AML-193 (cell line): ENCODE results near the gene TTC28.
A peak's percentile ranks its signal among the peaks of the same experiment; 100 is the strongest.

Source experiments
- DNase-seq, 2 experiments: peaks; one replicate each; lab custom pipeline; 2025; lab: John Stamatoyannopoulos, UW

TTC28 gene

DNA sequence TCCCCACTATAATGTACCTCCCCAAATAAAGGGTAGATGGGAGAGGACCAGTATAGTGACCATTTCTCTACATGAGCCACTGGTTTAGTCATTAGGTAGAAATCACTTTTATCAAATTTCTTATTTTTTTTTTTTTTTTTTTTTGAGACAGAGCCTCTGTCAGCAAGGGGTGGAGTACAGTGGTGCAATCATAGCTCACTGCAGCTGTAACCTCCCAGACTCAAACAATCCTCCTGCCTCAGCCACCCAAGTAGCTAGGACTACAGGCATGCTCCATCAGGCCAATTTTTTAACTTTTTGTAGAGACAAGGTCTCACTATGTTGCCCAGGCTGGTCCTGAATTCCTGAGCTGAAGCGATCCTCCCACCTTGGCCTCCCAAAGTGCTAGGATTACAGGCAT is 322.4 kb downstream of the TTC28 start:
- DNase-seq = no peak

DNA sequence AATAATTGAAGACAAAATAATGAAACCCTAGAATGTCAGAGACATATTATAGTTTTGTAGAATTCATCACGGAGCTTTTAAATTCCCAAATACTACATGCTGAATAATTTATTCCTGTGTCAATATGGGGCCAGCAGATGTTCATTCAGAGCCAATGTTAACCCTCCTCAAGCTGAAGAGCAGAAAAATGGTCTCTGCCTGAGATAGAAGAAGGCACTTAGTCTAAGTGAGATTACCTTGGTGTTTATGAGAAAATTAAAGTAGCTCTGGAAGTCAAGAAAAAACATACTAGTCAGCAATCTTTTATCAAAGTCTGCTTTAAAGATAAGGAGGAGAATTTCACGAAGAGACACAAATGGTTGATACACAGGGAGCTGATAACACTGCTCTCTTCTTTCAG is 328.2 kb downstream of the TTC28 start:
- DNase-seq = no peak

DNA sequence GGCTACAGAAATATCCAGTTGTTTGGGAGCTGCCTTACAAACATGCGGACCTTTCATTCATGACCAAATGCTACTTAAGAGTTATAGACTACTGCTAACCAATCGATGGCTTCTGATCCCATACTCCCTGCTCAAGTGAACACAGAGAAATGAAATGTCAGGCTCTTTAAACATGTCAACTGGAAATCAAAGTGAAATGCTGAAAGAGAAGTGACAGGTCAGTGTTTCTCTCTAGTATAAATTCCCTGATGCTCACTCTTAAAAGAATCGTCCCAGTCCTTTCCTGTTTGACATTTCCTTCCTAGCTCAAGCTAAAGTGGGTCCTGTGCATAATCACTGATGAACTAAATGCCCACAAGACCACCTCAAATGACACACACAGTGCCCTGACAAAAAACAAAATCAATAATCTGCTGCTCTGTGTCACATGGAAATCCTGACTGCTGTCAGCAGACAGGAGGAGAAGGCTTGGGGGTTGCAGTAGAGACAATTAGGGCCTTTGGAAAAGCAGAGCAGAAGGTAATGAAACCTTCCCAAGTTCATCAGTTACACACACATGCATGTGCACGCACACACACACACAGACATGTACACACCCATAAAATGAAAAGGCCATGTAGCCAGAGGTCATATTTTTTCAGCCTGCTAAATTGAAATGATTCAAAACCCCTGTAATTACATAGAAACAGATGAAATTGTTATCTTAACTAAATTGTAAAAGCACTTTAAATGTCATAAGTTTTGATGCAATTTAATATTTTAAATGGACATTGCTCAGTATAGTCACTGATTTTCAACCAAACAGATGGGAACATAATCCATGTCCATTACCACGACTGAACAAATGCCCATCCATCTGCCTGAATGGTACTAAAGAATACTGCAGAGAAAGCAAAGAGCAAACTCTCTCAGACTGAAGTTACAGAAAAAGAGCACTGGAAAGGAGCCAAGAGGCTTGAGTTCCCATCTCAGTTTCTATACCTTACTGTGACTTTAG is 330.7 kb downstream of the TTC28 start:
- no peak for DNase-seq

DNA sequence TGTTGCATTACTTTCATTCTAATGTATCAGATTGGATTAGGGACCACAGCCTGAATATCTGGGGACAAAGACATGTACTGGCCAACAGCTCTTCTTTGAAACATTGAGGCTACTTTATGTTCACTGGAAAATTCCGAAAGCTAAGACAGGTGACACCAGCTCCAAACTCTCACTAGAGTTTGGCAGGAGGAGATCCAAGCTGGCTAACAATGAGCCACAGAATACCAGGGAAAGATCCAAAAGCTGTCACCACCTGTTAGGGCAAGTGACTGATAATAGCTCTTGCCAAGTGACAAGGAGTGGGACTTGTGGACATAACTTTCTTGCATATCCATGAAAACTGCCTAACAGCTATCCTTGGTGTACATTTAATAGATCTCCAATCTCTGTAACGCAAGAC is 333.3 kb downstream of the TTC28 start:
- DNase-seq = no peak

DNA sequence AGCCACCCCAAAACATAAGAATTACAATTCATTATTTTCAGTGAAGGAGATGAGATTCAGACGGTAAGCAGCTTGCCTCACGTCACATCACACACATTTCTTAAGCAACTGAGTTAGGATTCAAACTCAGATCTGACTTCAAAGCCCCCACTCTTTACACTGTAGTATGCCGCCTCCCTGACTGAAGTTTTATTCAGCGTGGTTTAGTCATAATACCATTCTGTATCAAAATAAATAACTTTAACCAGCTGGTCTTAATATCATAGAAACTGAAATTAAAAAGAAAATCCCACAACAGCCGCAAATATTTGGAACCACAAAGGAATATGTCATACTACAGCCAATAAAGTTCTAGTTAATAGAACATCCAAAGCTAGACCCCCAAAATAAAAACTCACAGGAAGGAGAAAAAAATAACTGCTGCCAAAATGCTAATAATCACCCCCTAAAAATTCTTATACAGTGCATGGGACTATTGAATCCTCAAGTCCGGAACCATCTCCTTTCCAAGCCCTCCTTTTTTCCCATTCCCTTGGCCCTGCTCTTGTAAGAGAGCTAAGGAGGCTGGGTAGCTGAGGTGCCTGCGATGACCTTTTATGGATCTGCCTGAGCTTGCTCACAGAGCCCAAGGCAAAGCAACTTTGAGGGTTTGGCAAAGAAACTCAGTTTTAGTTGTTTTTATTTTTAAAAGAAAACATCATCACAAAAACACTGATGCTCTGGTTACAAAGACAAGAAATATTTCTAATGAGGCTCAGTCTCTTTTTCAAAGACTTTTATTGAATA is 334.5 kb downstream of the TTC28 start:
- DNase-seq = no peak

DNA sequence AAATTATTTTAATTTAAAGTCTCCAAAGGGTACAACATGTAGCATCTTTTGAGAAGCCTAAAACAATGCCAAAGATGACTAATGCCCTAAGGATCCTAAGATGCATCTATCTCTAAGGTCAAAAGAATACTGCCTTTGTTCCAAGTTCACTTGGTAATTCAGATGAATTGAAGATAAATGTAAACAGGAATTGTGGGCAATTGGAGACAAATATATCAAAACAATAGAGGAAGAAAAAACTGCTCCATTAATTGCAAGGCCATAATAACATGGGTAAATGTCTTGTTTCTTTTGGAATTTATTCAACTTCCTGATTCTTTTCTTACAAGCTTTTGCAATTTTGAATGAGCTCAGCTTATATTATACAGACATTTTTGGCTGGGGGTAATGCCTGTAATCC is 338.6 kb downstream of the TTC28 start:
- peak; percentile 15 to 16 for DNase-seq

DNA sequence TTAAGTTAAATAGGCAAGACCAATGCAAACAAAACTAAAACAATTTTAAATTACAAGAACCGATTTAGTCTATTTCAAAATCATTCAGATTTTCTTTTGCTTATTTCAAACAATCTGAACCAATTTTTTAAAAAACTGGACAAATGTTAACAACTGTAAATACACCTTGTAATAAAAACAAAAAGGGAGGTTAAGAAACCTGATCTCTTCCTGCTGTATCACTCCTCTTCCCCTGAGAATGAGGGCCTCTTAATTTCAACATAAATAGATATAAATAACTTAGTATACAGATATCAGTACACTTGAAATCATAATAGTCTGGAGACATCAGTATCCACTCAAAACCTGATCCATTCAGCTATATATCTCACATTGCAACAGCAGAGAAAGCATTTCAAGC is 346.6 kb downstream of the TTC28 start:
- DNase-seq = no peak

DNA sequence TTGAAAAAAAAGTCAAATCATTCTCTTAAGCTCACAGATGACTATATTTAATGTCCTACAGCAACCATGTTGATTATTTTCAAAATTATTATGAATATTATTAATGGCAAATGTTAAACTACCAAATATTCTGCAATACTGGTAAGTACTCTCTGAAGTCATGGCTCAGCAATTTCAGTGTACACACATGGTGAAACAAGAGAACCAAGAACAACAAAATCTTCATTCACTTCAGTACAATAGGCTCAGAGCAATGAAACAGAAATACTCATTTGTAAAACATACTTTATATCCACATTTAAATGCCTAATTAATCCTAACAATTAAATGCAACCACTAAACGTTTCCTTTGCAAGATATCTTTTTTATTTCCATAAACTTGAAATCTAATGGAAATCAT is 347.2 kb downstream of the TTC28 start:
- DNase-seq = no peak

DNA sequence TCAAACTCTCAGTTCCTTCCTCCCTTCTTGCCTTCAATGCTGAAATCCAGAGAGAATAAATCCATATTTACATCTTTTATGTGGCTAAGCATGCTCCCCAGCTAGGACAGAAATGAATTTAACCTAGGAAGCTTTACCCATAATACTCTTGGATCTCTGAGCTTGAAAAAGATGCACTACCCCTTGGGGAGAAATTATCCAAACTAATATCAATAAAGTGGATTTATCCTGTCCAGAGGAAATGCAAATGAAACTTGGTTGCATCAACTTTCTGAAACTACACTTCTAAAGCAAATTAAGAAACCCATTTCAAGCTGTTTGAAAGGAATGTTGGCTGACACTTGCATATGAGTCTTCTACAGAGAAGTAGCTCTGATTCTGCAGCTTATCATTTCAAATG is 347.9 kb downstream of the TTC28 start:
- no peak for DNase-seq

DNA sequence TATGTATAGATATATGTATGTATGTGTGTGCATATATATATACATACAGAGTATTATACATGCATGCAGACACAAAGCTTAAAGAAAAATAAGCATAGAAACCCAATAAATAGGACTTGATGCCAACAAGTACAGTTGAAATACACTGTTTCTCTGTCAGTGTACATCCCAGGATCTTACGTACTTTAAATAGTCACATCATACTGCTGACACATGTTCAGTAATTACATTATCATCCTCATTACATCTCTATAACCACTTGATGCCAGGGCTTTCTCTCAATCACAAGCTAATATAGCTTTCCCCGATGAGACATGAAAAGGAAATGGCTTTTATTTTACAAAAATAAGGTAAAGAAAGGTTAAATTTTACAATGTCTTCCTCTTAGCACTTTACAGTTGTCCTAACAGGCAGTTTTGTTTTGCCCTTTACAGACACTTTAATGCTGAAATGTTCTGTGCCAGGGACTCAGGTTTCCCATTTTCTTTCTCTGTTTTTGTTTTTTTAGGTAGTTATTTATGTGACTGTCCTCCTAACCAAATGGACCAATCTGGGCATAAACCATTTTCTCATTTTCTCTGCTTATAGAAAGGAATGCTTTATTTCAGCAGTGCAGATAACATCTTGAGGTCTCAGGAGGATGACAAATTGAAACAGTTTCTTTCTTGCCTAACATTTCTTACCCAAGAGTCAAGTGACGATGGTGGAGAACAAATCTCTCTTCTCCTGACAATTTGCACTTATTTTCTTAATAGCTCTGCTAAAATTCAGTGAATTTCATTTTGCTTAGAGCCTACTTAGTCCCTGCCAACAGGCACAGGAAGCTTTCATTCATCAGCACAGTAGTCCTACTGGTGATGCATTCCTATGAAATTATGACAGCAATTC is 350.2 kb downstream of the TTC28 start:
- DNase-seq = no peak

DNA sequence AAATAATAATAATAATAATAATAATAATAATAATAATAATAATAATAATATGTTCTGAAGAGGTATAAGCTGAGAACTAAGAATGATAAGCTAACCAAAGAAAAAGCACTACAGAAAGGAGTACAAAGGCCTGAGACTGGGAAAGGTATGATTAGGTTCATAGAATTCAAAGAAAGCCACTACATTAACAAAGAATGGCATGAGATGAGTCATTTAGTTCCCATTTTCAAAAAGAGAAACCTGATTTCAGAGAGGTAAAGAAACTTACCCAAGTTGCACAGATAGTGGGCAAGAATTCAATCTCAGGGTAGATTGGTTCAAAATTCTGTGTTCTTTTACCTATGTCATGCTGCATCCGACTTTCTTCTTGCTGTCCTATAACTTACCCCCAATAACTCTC is 350.9 kb downstream of the TTC28 start:
- no peak for DNase-seq

DNA sequence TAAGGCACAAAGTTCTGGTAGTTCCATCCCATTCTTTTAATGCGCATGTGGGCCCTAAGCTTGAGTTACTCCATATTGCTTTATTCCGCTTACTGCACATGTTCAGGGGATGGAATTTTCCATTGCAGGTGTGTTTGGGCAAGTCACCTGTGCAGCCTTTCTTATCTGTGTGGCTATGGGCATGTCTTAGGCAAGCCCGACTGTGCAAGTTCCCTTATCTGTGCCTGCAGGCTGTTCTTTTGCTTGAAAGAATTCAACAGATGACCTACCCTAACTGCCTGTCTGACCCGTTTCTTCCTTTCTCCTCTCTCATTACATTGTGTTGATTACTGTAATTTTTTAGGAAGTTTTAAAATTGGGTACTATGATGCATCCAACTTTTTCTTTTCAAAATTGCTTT is 363.6 kb downstream of the TTC28 start:
- DNase-seq = no peak

DNA sequence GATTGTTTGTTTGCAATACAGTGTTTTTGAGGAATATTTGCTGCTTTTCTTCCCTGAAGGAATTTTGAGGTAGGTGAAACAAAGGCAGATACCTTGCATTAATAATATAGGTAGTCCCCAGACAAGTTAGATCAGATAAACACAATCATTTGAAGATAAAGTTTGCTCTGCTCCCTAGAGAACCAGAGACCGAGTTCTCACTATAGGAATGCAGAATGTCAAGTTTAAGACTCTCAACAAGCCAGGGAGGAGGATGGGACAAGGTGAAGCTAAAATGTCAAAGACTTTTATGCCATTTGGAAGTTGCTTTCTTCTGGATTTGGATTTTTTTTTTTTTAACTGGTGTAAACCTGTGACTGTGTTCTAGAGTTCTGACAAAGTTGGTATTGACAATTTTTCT is 364.7 kb downstream of the TTC28 start:
- no peak for DNase-seq

DNA sequence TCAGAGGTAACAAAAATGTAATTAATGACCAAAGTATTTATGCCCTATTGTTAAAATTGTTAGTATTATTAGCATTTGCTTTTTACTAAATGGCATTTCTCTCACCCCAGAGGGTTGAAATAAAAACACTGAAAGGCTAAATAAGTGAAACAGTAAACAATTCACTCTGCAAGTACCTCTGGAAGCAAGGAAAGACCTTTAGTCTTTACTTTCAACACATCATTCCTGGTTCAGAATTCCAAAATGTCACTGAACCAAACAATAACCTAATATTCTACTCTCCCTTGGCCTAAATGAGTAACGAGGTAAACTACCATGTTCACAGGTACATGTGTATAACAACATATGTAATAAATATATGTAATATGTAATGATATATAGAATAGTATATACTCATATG is 369.3 kb downstream of the TTC28 start:
- DNase-seq = no peak

DNA sequence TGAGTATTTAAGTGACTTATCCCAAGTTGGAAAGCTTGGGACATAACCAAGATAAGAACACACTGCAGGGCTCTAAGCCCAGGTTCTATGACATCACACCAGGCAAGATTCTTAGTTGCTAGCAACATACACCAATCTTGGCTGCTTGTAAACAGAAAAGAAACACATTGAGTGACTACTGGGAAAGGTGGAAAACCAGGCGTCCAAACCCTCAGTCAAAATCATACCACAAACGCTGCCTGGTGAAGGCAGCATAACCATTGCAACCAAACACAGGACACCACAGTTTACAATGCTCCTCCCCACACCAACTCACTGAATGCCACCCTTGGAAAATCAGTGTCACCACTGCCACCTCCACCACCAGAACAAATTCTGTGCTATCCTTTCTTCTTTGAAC is 379.9 kb downstream of the TTC28 start:
- no peak for DNase-seq

DNA sequence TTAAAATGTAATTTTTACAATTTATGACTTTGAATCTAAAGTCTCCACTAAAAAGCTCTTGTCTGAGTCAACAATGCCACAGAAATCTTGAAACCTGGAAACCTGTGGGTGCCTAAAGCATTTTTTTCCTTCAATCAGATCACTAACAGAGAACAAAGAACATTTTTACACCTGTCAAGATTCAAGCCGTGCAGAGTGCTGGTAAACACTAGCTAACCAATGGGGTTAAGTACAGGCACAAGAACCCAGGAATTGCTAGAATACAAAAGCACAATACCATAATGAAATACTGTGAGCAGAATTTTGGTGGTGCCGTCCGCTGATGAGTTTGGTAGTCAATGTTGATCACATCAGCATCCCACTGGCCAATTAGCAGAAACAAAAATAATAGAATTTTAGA is 380.3 kb downstream of the TTC28 start:
- no peak for DNase-seq

DNA sequence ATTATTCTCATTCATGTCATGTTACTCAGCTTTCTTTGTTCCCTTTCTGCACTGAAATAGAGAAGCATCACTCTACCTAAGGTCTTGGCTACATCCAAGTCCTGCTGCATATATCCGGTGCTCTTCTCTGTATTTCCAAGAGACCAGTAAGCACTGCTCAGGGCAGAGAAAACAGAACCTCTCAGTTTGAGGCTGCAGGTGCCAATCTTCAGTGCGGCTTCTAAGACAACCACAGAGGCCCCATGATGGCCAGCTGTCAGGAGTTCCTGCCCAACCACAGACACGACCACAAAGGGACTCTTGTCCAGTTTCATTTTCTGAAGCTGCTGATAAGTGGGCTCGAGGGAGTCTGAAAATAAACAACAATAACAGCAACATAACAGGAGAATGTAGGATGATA is 382.1 kb downstream of the TTC28 start:
- DNase-seq = no peak

DNA sequence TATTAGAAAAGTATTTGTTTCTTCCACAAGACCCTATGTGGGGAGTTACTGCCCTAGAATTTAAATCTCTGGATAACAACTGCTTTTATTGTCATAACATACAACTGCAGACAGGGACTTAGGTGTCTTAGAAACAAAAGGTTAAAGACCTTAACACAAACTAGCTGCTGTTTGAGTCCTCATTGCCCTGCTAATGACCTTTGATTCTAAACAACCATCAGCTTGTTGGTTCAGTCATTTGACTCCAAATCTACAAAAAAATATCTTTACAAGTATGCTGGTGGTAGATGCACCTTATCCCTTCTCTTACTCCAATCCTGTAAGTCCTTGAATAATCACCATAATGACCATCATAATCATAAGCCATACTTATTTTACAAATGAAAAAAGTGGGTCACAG is 383.2 kb downstream of the TTC28 start:
- no peak for DNase-seq

DNA sequence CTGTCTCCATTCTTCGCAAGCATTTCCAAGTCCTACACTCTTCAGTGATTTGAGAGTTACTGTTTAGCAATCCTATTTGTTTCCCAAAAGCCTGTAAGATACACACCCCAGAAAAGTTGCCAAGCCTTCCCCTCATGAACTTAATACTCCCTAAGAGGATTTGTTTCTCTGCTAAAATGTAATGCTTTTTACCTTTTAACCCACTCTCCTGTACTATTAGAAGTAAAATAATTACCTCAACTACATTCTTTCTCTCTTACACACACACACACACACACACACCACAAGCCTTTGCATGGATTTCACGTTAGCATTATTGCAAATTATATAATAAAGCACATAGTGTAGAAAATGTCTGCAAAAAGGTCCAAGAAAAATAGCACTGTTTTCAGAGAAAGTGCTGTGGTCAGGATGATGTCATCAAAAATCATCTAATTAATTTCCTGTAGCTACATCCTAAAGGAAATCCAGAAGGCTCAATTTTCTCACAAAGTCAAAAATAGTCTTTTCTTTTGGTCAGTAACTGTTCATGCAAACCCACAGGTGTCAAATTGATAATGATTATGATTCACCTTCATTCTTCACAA is 396.5 kb downstream of the TTC28 start:
- DNase-seq = no peak

DNA sequence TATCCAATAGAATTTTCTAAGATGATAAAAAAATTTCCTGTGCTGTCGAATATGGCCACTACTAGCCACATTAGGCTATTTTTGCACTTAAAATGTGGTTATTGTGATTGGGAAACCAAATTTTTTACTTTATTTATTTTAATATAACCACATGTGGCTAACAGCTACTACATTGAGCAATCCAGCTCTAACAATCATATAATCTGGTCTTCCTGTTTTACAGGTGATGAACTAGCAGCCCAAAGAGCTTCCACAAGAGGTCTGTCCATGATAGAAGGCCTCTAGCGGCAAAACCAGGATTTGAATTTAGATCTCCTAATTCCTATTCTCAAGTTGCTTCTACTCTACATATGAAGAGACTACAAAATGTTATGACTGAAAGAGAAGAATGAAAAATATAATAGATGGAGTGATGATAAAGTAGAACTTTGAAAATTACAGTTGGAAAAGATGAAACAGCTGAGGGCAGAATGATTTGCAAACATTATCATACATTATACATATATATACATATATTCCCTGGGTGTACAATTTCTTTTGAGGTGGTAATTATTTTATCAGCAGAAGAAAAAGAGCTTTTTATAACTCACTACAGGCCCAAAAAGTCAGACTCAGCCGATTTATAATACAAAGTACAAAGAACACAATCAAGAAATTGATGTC is 397.1 kb downstream of the TTC28 start:
- peak; percentile 39 to 44 for DNase-seq

DNA sequence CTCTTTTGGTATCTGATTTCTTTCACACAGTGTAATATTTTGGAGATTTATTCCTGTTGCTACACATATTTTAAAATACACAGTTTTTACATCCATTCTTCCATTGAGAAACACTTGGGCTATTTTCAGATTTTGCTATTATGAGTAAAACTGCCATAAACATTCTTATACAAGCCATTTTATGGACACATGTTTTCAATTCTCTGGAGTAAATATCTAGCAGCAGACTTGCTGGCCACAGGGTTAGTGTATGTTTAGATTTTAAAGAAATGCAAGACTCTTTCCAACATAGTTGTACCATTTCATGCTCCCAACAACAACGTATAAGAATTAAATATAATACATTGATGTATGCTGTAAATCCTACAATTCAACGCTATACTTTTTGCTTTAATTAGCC is 399.8 kb downstream of the TTC28 start:
- no peak for DNase-seq
